Sigmoid colon (tissue), 4 donors: ENCODE results near the gene KMT5C.

Experiments
- EP300 ChIP-seq, 4 donors: sonication (generic); formaldehyde crosslinking; IDR thresholded peaks; one replicate each; pipeline ENCODE4 v1.6.1; 2017; ENCODE audit warnings: antibody characterized with exemption in 4 of 4
- POLR2AphosphoS5 ChIP-seq, 4 donors: sonication (generic); formaldehyde crosslinking; IDR thresholded peaks; one replicate each; pipeline ENCODE4 v1.6.1; 2017; ENCODE audit warnings: antibody characterized with exemption in 4 of 4
- TF ChIP-seq, protein P1 (sequence below), 4 experiments: fragments of 450-650 bp in 3 of 4; fragments of 200-600 bp in 1 of 4; IDR thresholded peaks; one replicate each; pipeline ENCODE4 v1.5.1; 2016 to 2019; ENCODE audit warnings: antibody characterized with exemption in 4 of 4, mild to moderate bottlenecking in 3 of 4, moderate library complexity in 2 of 4

DNA sequence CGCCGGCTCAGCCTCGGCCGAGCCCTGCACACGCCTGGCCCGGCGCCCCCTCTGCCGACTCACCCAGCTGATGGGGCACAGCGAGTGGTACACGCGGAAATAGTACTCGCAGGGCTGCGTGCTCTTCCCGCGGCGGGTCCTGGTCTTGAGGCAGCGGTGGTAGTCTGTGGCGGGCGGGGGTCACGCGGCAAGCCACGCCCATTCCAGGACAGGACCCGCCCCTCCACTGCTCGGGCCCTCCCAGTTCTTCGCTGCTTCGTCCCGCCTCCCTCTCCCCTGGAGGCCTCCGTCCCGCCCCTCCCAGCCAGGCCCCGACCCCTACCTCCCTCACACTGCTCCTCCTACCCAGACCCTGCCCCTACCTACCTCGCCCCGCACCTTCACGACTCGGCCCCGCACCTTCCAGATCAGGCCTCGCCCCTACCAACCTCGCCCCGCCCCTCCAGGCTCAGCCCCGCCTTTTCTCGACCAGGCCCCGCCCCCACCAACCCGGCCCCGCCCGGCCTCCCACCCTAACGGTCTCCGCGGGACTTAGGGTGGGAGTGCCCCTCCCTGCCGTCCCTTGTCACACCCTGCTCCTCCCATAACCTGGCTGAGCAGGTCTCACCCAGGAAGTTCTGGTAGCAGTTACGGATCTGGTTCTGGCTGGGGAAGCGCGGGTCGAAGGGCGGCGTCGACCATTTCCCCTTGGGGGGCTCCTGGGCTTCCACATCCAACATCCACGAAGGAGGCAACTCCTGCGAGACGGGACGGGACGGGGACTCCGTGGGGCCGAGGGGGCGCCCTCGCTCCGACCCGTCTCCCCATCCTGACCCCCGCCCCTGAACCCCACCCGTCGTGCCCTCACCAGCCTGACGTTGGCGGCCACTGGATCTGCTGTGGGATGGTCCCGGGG, 14.4 kb downstream of the KMT5C start:
- TF ChIP-seq, protein P1, sequence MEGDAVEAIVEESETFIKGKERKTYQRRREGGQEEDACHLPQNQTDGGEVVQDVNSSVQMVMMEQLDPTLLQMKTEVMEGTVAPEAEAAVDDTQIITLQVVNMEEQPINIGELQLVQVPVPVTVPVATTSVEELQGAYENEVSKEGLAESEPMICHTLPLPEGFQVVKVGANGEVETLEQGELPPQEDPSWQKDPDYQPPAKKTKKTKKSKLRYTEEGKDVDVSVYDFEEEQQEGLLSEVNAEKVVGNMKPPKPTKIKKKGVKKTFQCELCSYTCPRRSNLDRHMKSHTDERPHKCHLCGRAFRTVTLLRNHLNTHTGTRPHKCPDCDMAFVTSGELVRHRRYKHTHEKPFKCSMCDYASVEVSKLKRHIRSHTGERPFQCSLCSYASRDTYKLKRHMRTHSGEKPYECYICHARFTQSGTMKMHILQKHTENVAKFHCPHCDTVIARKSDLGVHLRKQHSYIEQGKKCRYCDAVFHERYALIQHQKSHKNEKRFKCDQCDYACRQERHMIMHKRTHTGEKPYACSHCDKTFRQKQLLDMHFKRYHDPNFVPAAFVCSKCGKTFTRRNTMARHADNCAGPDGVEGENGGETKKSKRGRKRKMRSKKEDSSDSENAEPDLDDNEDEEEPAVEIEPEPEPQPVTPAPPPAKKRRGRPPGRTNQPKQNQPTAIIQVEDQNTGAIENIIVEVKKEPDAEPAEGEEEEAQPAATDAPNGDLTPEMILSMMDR (IDR thresholded peaks at IDR 0.05) = no peak
- TF ChIP-seq EP300 (IDR thresholded peaks at IDR 0.05) (no peak), POLR2AphosphoS5 (IDR thresholded peaks at IDR 0.05) (no peak)
